Right lung (tissue), 5 donors: ENCODE data around the gene FAM78A. TPM values are rescaled to one million over a fixed set of nuclear protein-coding genes. Genes with fewer than 3 reads are reported as not detected.

ENCODE experiments used
- DNase-seq, 2 donors: peaks; one replicate each; pipeline ENCODE4 v3.0.0-alpha.2; 2013
- polyA plus RNA-seq, 5 donors: library from polyadenylated mRNA; unstranded; fragments of 120-200 nt; gene quantifications; one replicate each; pipeline versions ENCODE4 v1.2.1 to v1.2.3, GENCODE V29; 2013; ENCODE audit warnings: inconsistent platforms in 1 of 5, low replicate concordance in 1 of 5; ENCODE audit not compliant: insufficient read length in 5 of 5, insufficient read depth in 1 of 5

The FAM78A gene
- polyA plus RNA-seq, 5 donors = 3.8 to 8.2 (median 5.3) TPM

DNA sequence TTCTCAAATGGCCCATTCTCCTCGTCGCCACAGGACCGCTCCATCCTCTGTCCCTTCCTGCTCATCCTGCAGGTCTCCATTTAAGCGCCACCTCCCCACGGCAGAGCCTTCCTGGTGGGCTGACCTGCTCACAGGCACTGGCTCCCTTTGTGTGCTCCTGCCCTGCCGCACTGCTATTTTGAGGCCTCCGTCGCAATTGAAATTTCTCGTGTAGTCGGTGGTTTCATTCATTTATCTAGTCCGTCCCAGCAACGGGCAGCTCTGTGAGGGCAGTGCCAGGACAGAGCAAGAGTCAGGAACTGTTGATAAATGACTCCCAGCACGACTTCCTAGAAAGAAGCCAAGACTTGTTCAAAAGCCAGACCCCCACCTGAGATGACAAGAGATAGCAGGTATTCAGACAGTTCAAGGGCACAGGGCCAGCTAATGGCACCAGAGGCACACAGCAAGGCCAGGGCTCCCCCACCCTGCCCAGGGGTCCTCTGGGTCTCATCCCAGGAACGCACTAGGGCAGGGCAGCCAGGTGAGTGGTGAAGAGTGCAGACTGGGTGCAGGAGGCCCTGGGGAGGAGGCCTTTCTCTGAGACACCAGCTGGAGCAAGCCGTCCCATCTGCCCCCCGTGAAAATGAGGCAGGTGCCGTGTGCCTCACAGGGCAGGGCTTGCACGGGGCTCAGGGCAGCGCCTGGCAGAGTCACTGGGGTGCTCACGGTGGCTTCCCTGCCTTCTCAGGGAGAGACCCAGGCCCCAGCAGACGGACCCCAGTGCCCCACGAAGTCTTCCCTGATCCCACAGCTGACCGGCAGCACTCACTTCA lies 36.9 kb downstream of the FAM78A start:
- no peak for DNase-seq

GRCh38 chr9:131238402-131239021 lies 37.8 kb downstream of the FAM78A start:
- peak in 1 of 2 donors; percentile 18 for DNase-seq

- peak in 1 of 2 donors; percentile 23 for DNase-seq
Observed at GRCh38 chr9:131237931-131238401, 38.3 kb downstream of the FAM78A start.

- no peak for DNase-seq
Observed at GRCh38 chr9:131237291-131237690, 39.0 kb downstream of the FAM78A start.

- DNase-seq = peak in 1 of 2 donors; percentile 20
Observed at GRCh38 chr9:131236761-131237160, 39.5 kb downstream of the FAM78A start.

- no peak for DNase-seq
Observed at GRCh38 chr9:131236161-131236560, 40.1 kb downstream of the FAM78A start.

DNA sequence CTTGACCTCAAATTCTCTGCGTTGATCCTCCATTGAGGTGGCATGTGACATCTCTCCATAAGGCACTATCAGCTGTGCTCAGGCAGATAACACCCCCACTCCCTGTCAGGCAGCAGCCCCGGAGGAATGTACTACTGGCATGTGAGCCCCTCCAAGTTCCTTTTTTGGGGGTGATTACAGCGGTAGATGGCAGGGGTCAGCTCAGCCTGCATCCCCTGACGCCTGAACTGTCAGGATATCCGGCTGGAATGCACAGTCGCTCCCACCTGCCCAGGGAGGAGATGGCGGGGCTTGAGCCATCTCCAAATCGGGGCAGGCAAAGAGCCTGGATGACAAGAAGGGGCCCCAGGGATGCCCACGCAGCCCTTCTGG lies 40.8 kb downstream of the FAM78A start:
- DNase-seq = no peak

- no peak for DNase-seq
Observed at GRCh38 chr9:131234799-131235479, 41.4 kb downstream of the FAM78A start.

- DNase-seq = no peak
Observed at GRCh38 chr9:131233995-131234394, 42.3 kb downstream of the FAM78A start.

DNA sequence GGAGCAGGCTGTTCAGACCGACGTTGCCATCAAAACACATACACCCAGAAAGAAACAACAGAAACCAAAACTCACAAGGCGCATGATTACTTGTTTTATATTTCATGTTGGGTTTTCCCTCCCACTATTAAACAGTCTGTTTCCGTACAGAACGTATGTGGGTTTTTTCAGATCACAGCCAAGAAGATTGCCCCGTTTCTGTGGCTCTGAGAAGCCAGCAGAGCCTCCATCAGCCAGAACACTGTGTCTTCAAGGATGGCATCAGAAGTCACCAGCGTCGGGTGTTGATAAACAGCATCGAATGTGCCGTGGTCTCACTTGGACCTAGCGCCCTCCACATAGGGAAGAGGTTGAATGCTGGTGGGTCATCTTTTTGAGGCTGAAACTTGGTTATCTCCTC lies 42.8 kb downstream of the FAM78A start:
- no peak for DNase-seq

DNA sequence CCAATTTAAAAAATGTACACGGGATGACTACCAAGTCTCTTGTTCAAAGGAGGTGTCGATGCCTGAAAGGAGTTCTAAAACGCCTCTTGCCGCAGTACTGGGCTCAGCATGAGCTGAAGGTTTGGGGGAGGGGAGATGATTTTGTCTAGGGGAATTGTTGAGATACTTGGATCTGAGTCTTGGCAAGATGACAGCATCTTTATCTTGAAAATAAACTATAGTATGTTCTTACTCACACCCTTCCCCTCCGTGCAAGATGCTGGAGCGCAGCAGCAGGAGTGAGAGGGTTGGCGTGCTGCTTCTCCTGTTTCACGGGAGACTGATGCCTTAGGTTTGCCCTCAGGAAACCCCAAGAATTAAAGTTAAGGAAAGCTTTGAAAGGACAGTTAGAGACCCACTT lies 47.3 kb downstream of the FAM78A start:
- DNase-seq = peak; percentile 36 to 46

DNA sequence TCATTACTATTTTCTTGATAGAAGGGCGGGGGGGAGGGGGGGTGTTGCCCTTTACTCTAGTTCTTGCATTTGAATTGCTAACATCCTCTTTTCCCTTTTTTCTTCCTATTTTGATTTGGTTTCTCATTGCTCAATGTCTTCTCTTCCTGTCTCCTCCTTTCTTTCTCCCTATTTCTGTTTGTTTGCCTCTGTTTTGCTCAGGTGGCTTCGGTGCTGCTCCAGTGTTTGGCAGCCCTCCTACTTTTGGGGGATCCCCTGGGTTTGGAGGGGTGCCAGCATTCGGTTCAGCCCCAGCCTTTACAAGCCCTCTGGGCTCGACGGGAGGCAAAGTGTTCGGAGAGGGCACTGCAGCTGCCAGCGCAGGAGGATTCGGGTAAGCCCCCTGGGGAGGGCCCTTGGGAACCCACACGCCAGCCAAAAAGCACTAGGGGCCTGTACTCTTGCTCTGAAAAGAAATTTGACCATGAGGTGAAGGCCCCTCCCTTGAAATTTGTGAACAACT lies 48.3 kb downstream of the FAM78A start:
- no peak for DNase-seq

DNA sequence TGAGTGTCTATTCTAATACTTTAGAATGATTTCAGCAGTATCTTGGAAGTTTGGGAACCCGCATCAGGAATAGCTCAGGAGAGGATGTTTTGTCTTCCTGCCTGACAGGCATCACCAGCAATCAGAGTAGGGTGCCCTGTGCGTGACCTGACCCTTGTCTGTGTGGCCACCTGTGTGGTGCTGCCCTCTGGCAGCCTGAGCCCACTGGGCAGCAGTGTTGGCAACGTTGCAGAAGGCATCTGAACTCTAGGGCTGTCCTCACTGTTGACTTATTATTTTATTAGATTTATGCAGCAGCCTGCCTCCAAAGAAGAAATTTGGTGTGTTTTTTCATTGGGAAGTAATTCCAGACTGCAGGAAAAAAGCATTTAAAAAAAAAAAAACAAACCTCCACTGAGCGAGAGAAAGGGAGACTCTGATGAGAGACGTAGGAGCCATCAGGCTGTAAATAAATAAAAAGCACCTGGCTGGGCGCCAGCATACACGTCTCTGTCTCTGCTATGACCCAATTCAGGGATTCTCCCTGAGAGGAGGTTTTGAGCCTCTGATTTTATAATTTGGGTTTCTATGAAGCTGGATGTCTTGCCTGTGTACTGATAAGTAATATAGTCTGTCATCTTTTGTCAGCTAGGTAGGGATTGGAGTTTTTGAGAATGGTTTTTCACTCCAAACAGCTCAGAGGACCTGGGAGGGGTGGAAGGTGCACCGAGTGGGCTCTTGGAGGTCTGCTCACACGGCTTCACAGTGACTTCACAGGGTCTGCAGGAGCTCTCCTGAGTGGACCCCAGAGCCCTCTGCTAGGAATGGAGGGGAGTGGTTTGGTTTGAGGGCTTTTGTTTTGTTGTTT lies 49.0 kb downstream of the FAM78A start:
- no peak for DNase-seq

DNA sequence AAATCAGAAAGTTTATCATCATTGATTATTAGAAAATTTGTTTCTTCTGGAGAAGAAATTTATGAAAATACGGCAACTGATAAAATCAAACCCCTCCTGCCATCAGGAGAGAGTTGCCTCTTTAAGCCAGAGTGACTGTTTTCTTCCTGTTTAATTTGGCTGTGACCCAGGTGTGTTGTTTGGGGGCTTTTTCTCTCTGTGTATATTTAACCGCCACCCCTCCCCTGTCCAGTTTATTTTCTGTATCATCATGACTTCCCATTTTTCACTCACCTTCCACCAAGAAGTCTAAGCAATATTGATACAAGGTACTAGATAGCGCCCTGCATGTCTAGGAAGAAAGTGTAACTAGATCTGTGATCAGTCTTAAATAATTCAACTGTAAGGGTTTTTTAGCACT lies 50.1 kb downstream of the FAM78A start:
- DNase-seq = no peak

DNA sequence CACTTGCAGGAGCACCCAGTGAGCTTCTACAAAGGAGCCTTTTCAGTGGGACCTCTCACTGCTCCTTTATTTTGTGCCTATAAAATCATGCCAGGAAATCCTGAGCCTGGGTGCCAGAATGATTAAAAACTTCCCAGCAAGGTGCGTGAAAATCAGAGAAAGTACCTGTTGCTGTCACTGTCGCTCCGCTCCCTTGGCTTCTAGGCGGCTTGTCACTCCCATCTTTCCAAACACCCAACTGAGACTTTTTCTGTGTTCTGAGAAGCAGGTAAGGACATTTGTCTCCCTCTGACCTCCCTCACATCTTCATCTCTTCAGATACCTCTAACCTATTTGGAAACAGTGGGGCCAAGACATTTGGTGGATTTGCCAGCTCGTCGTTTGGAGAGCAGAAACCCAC lies 53.9 kb downstream of the FAM78A start:
- DNase-seq = no peak

DNA sequence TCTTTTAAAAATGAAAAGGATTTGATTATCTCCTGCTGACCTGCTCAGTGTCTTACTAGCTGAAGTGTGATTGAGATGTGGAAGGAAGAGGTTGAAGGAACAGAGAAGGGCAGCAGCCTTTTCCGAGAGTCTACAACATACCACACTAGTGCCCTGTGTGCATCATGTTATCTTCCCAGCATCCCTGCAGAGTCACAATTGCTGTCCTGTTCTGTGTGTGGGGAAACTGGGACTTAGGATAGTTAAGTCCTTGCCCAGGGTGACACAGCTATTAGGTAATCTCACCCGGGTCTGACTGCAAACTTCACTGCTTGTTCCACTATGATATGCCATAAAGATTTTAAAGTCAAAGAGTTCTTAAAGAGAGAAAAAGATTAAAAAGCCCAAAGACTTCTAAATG lies 55.8 kb downstream of the FAM78A start:
- DNase-seq = no peak

GRCh38 chr9:131218370-131218769 lies 57.9 kb downstream of the FAM78A start:
- no peak for DNase-seq

DNA sequence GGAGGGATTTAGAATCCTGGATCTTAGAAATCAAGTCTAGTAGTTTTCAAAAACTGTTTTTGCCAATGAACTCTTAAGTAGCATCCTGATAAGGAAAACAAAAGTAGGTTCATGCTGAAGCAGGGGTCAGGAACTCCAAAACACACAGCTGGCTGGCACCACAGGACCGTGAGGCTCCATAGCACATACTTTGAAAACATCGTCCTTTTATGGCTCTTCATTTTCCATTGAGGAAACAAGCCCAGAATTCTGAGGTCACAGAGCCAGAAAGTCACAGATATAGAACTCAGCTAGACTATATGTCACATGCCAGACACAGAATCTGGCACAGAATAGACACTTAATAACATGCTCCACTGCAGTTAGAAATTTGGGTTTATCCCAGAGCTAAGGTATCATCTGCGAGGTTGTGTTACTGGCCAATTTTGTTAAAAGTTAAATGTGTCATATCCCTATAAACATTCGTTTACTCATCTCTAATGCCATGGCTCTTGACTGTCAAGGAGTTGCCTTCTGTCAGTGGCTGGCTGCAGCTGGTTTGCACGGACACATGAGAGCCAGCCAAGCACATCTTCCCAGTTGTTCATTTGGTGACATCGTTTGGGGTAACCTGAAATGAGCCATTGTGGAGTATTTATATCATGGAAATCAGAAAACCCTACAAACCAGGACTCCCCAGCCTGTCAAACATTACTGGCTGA lies 58.8 kb downstream of the FAM78A start:
- no peak for DNase-seq

- no peak for DNase-seq
Observed at GRCh38 chr9:131216806-131217205, 59.5 kb downstream of the FAM78A start.

DNA sequence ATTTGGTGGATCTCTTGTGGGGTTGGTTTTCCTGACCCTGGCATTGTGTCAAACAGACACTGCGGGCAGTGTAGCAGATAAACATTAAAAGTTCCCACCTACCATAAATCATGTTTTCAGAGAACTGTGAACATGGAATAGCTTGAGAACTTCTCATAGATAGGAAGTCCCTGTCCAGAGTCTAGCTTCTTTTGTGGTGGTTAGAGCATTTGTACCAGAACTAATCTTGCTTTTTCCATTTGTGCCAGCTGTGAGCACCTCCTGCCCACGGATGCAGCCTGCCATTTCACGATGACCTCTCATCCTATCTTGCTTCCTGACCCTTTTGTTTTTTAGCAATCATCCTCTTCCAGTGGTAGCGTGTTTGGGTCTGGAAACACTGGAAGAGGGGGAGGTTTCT lies 61.4 kb downstream of the FAM78A start:
- DNase-seq = no peak

- DNase-seq = no peak
Observed at GRCh38 chr9:131214286-131214856, 61.9 kb downstream of the FAM78A start.
